Neural cell (in vitro differentiated cells): ENCODE results near the gene KHDC3L. TPM values are rescaled to one million over a fixed set of nuclear protein-coding genes. Genes with fewer than 3 reads are reported as not detected.

Experiments used
- H2AFZ ChIP-seq: fragments of 200-600, 300-800 bp; sonication (generic), shearing (Covaris generic); 2 replicates; pipeline ENCODE4 v1.6.0; 2014; ENCODE audit warnings: low read depth, mild to moderate bottlenecking, antibody characterized with exemption, low read length, moderate library complexity
- H3F3A ChIP-seq: fragments of 200-600 bp; shearing (Covaris generic); 2 replicates; pipeline ENCODE4 v1.6.1; 2016; ENCODE audit warnings: mild to moderate bottlenecking, moderate library complexity, mixed read lengths, antibody characterized with exemption, low read length; ENCODE audit not compliant: insufficient read depth, poor library complexity, severe bottlenecking
- H3K27ac ChIP-seq: fragments of 200-600, 300-800 bp; sonication (generic), shearing (Covaris generic); 2 replicates; pipeline ENCODE4 v1.5.1; 2014; ENCODE audit warnings: mild to moderate bottlenecking, low read length, moderate library complexity
- H3K27me3 ChIP-seq: fragments of 300-800, 200-600 bp; sonication (generic), shearing (Covaris generic); 2 replicates; pipeline ENCODE4 v1.6.0; 2014; ENCODE audit warnings: mild to moderate bottlenecking, low read depth, low read length, moderate library complexity; ENCODE audit not compliant: insufficient read depth
- H3K36me3 ChIP-seq: fragments of 300-800, 200-600 bp; sonication (generic), shearing (Covaris generic); 2 replicates; pipeline ENCODE4 v1.5.1; 2014; ENCODE audit warnings: mild to moderate bottlenecking, antibody characterized with exemption, low read length, moderate library complexity; ENCODE audit not compliant: insufficient read depth
- H3K4me2 ChIP-seq: fragments of 300-800, 200-600 bp; sonication (generic), shearing (Covaris generic); 2 replicates; pipeline ENCODE4 v1.6.0; 2014; ENCODE audit warnings: mild to moderate bottlenecking, low read length
- H3K4me3 ChIP-seq: fragments of 300-800, 200-600 bp; sonication (generic), shearing (Covaris generic); 2 replicates; pipeline ENCODE4 v1.5.1; 2014; ENCODE audit warnings: mild to moderate bottlenecking, low read length, moderate library complexity
- H3K79me2 ChIP-seq: fragments of 200-600 bp; shearing (Covaris generic); replicated peaks from 2 replicates; pipeline ENCODE4 v1.6.0; 2014; ENCODE audit warnings: mild to moderate bottlenecking, low read length, moderate library complexity; ENCODE audit not compliant: insufficient read depth
- H3K9ac ChIP-seq: fragments of 300-800, 200-600 bp; sonication (generic), shearing (Covaris generic); 2 replicates; pipeline ENCODE4 v1.6.1; 2016; ENCODE audit warnings: mild to moderate bottlenecking, low read length, mixed read lengths
- H3K9me2 ChIP-seq: fragments of 200-600 bp; shearing (Covaris generic); 2 replicates; pipeline ENCODE4 v1.6.1; 2016; ENCODE audit warnings: mild to moderate bottlenecking, low read length, mixed read lengths; ENCODE audit not compliant: insufficient read depth
- H3K9me3 ChIP-seq: fragments of 200-600, 300-800 bp; sonication (generic), shearing (Covaris generic); 2 replicates; pipeline ENCODE4 v1.6.1; 2016; ENCODE audit warnings: mild to moderate bottlenecking, mixed run types, low read length, moderate library complexity, mixed read lengths
- H4K20me1 ChIP-seq: fragments of 200-600 bp; shearing (Covaris generic); 2 replicates; pipeline ENCODE4 v1.6.1; 2016; ENCODE audit warnings: mild to moderate bottlenecking, mixed run types; ENCODE audit not compliant: insufficient read depth
- CTCF ChIP-seq: fragments of 450-650 bp; IDR thresholded peaks from 2 replicates; pipeline ENCODE4 v1.5.1; 2014; ENCODE audit warnings: antibody characterized with exemption, mild to moderate bottlenecking, moderate library complexity; ENCODE audit not compliant: poor library complexity, severe bottlenecking
- EP300 ChIP-seq: fragments of 450-650 bp; conservative IDR thresholded peaks from 2 replicates; pipeline ENCODE4 v1.6.1; 2014; ENCODE audit warnings: antibody characterized with exemption, mild to moderate bottlenecking, moderate library complexity; ENCODE audit not compliant: poor library complexity, severe bottlenecking
- EZH2 ChIP-seq: fragments of 200-600, 300-800 bp; shearing (Covaris generic), sonication (generic); IDR thresholded peaks from 2 replicates; pipeline ENCODE4 v1.6.1; 2014; ENCODE audit warnings: antibody characterized with exemption, low read length, borderline replicate concordance, mild to moderate bottlenecking; ENCODE audit not compliant: insufficient read depth, poor library complexity, severe bottlenecking
- MXI1 ChIP-seq: fragments of 450-650 bp; conservative IDR thresholded peaks from 2 replicates; pipeline ENCODE4 v1.6.1; 2014; ENCODE audit warnings: antibody characterized with exemption, mild to moderate bottlenecking; ENCODE audit not compliant: poor library complexity, severe bottlenecking
- POLR2AphosphoS5 ChIP-seq: IDR thresholded peaks from 2 replicates; pipeline ENCODE4 v1.6.1; 2012
- RAD21 ChIP-seq: fragments of 450-650 bp; conservative IDR thresholded peaks from 2 replicates; pipeline ENCODE4 v1.6.1; 2014; ENCODE audit warnings: antibody characterized with exemption, mild to moderate bottlenecking, moderate library complexity
- REST ChIP-seq: IDR thresholded peaks from 2 replicates; pipeline ENCODE4 v1.6.1; 2012; ENCODE audit warnings: borderline replicate concordance
- SMC3 ChIP-seq: fragments of 450-650 bp; conservative IDR thresholded peaks from 2 replicates; pipeline ENCODE4 v1.6.1; 2014; ENCODE audit warnings: antibody characterized with exemption, mild to moderate bottlenecking, moderate library complexity; ENCODE audit not compliant: poor library complexity
- TAF1 ChIP-seq: IDR thresholded peaks from 2 replicates; pipeline ENCODE4 v1.6.1; 2012; ENCODE audit warnings: low read depth
- polyA plus RNA-seq: library from polyadenylated mRNA; depleted of rRNA; stranded (reverse); fragments of >200 nt; gene quantifications from 2 replicates; pipeline ENCODE4 v1.2.3, GENCODE V29; 2014
- small RNA-seq, 3 experiments: library from RNA; depleted of rRNA; stranded (forward); fragments of <200 nt; gene quantifications; one replicate each; pipeline ENCODE3, GENCODE V24; 2012

KHDC3L gene
- polyA plus RNA-seq, 1 donor from 2014 or later, result not detected

GRCh38 chr6:73413102-73413501 lies 50.6 kb downstream of the KHDC3L start:
- Histone ChIP-seq H3K79me2 (no peaks in the 10 kb centered on the region), H3K27ac (no peak overlapping the region), H3K9me2 (no peaks in the 10 kb centered on the region), H2AFZ (no peak overlapping the region), H3K9ac (no peak overlapping the region), H3K36me3 (no peaks in the 10 kb centered on the region), H3K9me3 (no peaks in the 10 kb centered on the region), H3K27me3 (no peaks in the 10 kb centered on the region), H4K20me1 (no peaks in the 10 kb centered on the region), H3F3A (no peaks in the 10 kb centered on the region), H3K4me3 (no peak overlapping the region), H3K4me2 (no peak overlapping the region)
- no peak for TF ChIP-seq MXI1
- no peak for TF ChIP-seq EP300
- TF ChIP-seq EZH2, result no peak
- TF ChIP-seq POLR2AphosphoS5, result no peak
- TF ChIP-seq REST, result no peak
- TF ChIP-seq SMC3, result no peak
- no peak for TF ChIP-seq RAD21
- no peak for TF ChIP-seq TAF1
- no peak for TF ChIP-seq CTCF

Small RNAs within 50 kb of the gene (small RNA-seq; reads per million reads assigned to genes)
- 1.7 to 22.1 (median 2.2) reads per million in 3 experiments for gene RPL39P3

Other genes starting within 250 kb of the KHDC3L start
- gene KHDC1L, start 137.2 kb upstream of the KHDC3L start, polyA plus RNA-seq, result not detected in 2 replicates
- 1.5 and 2.5 TPM in 2 replicates for gene KHDC1, start 99.5 kb upstream of the KHDC3L start, polyA plus RNA-seq
- not detected in 2 replicates for gene DPPA5, start 8.4 kb upstream of the KHDC3L start, polyA plus RNA-seq
- not detected in 2 replicates for gene OOEP, start 7.2 kb downstream of the KHDC3L start, polyA plus RNA-seq
- not detected in 2 replicates for gene DDX43, start 32.2 kb downstream of the KHDC3L start, polyA plus RNA-seq
- 0.10 and 0.53 TPM in 2 replicates for gene CGAS, start 89.6 kb downstream of the KHDC3L start, polyA plus RNA-seq
- gene MTO1, start 99.1 kb downstream of the KHDC3L start, polyA plus RNA-seq, result 30.6 and 34.4 TPM in 2 replicates
- gene EEF1A1, start 158.4 kb downstream of the KHDC3L start, polyA plus RNA-seq, result 9,853 and 10,705 TPM in 2 replicates